GM23338 (cell line): ENCODE measurements around the gene ZMYND19. TPM values are rescaled to one million over a fixed set of nuclear protein-coding genes. Genes with fewer than 3 reads are reported as not detected.

Source experiments
- ATAC-seq: fragments of 200-7000 bp; cut with Tn5 transposase; 3 replicates; pipeline ENCODE4 v1.9.1; 2020
- DNase-seq: peaks from one replicate; pipeline ENCODE4 v3.0.0-alpha.2; 2015; ENCODE audit warnings: low spot score
- H2AFZ ChIP-seq: fragments of 200-600 bp; sonication (generic); 2 replicates; pipeline ENCODE4 v1.8.0; 2016; ENCODE audit warnings: antibody characterized with exemption, mild to moderate bottlenecking, moderate library complexity
- H3F3A ChIP-seq: fragments of 200-600 bp; sonication (generic); replicated peaks from 2 replicates; pipeline ENCODE4 v1.8.0; 2017; ENCODE audit warnings: antibody characterized with exemption, mixed run types, low read depth
- H3K27ac ChIP-seq: fragments of 200-600 bp; sonication (generic); 2 replicates; pipeline ENCODE4 v1.6.1; 2016; ENCODE audit warnings: low read depth
- H3K27me3 ChIP-seq: fragments of 200-600 bp; sonication (generic); 2 replicates; pipeline ENCODE4 v1.8.0; 2016; ENCODE audit warnings: mild to moderate bottlenecking, mixed run types, moderate library complexity; ENCODE audit not compliant: insufficient read depth
- H3K36me3 ChIP-seq: fragments of 200-600 bp; sonication (generic); 2 replicates; pipeline ENCODE4 v1.8.0; 2016; ENCODE audit warnings: mild to moderate bottlenecking; ENCODE audit not compliant: insufficient read depth
- H3K4me1 ChIP-seq: fragments of 200-600 bp; sonication (generic); 2 replicates; pipeline ENCODE4 v1.8.0; 2016; ENCODE audit warnings: mild to moderate bottlenecking, moderate library complexity; ENCODE audit not compliant: insufficient read depth
- H3K4me2 ChIP-seq: fragments of 200-600 bp; sonication (generic); 2 replicates; pipeline ENCODE4 v1.7.1; 2017; ENCODE audit warnings: mixed run types
- H3K4me3 ChIP-seq: fragments of 200-600 bp; sonication (generic); 2 replicates; pipeline ENCODE4 v1.6.1; 2016; ENCODE audit warnings: mixed run types
- H3K79me2 ChIP-seq: fragments of 200-600 bp; sonication (generic); replicated peaks from 2 replicates; pipeline ENCODE4 v1.8.0; 2017; ENCODE audit warnings: mild to moderate bottlenecking; ENCODE audit not compliant: insufficient read depth
- H3K9me2 ChIP-seq: fragments of 200-600 bp; sonication (generic); 2 replicates; pipeline ENCODE4 v1.8.0; 2017; ENCODE audit not compliant: insufficient read depth
- H4K20me1 ChIP-seq: fragments of 200-600 bp; sonication (generic); replicated peaks from 2 replicates; pipeline ENCODE4 v1.8.0; 2017; ENCODE audit warnings: mild to moderate bottlenecking; ENCODE audit not compliant: insufficient read depth
- H3K27ac Mint-ChIP-seq: 2 replicates; pipeline ENCODE4 v1.8.0; 2020; ENCODE audit warnings: inconsistent platforms, mild to moderate bottlenecking, moderate library complexity, mixed read lengths
- H3K27me3 Mint-ChIP-seq: 3 replicates; pipeline ENCODE4 v1.8.0; 2022; ENCODE audit warnings: low read depth, mild to moderate bottlenecking, moderate library complexity, mixed read lengths, inconsistent platforms; ENCODE audit not compliant: insufficient read depth, poor library complexity
- H3K36me3 Mint-ChIP-seq: 3 replicates; pipeline ENCODE4 v1.8.0; 2021; ENCODE audit warnings: low read depth, mild to moderate bottlenecking, inconsistent platforms, moderate library complexity, mixed read lengths
- H3K4me1 Mint-ChIP-seq: 3 replicates; pipeline ENCODE4 v1.8.0; 2020; ENCODE audit warnings: mild to moderate bottlenecking, inconsistent platforms, mixed read lengths
- H3K4me3 Mint-ChIP-seq: 3 replicates; pipeline ENCODE4 v1.8.0; 2021; ENCODE audit warnings: moderate library complexity, mild to moderate bottlenecking, inconsistent platforms, mixed read lengths
- H3K9me3 Mint-ChIP-seq: 3 replicates; pipeline ENCODE4 v1.8.0; 2020; ENCODE audit warnings: moderate library complexity, mild to moderate bottlenecking, inconsistent platforms, mixed read lengths
- CREB1 ChIP-seq: fragments of 250-450 bp; sonication (Bioruptor Pico); IDR thresholded peaks from 2 replicates; pipeline ENCODE4 v1.5.0; 2020; ENCODE audit warnings: low read depth, mild to moderate bottlenecking, moderate library complexity
- EZH2 ChIP-seq: fragments of 200-600 bp; sonication (generic); IDR thresholded peaks from one replicate; pipeline ENCODE4 v1.8.0; 2017; ENCODE audit warnings: antibody characterized with exemption, mild to moderate bottlenecking, low read depth; ENCODE audit not compliant: unreplicated experiment
- EZH2phosphoT487 ChIP-seq: fragments of 200-600 bp; sonication (generic); IDR thresholded peaks from one replicate; pipeline ENCODE4 v1.8.1; 2018; ENCODE audit warnings: antibody characterized with exemption; ENCODE audit not compliant: unreplicated experiment
- JUNB ChIP-seq: IDR thresholded peaks from one replicate; pipeline ENCODE4 v1.6.1; 2016; ENCODE audit warnings: antibody characterized with exemption; ENCODE audit not compliant: unreplicated experiment
- NANOG ChIP-seq: IDR thresholded peaks from 2 replicates; pipeline ENCODE4 v1.6.1; 2016; ENCODE audit warnings: antibody characterized with exemption, borderline replicate concordance
- POLR2AphosphoS5 ChIP-seq: IDR thresholded peaks from 2 replicates; pipeline ENCODE4 v1.6.1; 2016; ENCODE audit warnings: antibody characterized with exemption, low read depth
- REST ChIP-seq: IDR thresholded peaks from one replicate; pipeline ENCODE4 v1.6.1; 2018; ENCODE audit warnings: antibody characterized with exemption; ENCODE audit not compliant: unreplicated experiment
- STAT1 ChIP-seq: IDR thresholded peaks from one replicate; pipeline ENCODE4 v1.6.1; 2016; ENCODE audit warnings: antibody characterized with exemption; ENCODE audit not compliant: unreplicated experiment
- ZNF114 ChIP-seq: fragments of 250-450 bp; sonication (Bioruptor Pico); IDR thresholded peaks from 2 replicates; pipeline ENCODE4 v1.5.0; 2020; ENCODE audit warnings: mild to moderate bottlenecking, moderate library complexity
- ZNF331 ChIP-seq: fragments of 250-450 bp; sonication (Bioruptor Pico); IDR thresholded peaks from 2 replicates; pipeline ENCODE4 v1.5.0; 2020; ENCODE audit warnings: low read depth, mild to moderate bottlenecking, moderate library complexity
- ZNF462 ChIP-seq: fragments of 250-450 bp; sonication (Bioruptor Pico); IDR thresholded peaks from 2 replicates; pipeline ENCODE4 v1.5.0; 2020; ENCODE audit warnings: mild to moderate bottlenecking, moderate library complexity
- polyA plus RNA-seq: library from polyadenylated mRNA; unstranded; fragments of >200 nt; fragmentation: Nextera tagmentation; extraction: Ambion mirVana; gene quantifications from 2 replicates; pipeline ENCODE4 v1.2.1, GENCODE V29; 2016
- total RNA-seq: library from RNA; depleted of rRNA; stranded (reverse); fragments of >200 nt; shearing (Covaris generic); gene quantifications from 2 replicates; pipeline ENCODE4 v1.2.3, GENCODE V29; 2014
- TF ChIP-seq, protein P1 (sequence below), 2 experiments: fragments of 200-600 bp in 1 of 2; sonication (generic) in 1 of 2; conservative IDR thresholded peaks; 2 replicates each; pipeline versions ENCODE4 v1.5.1 to v1.6.1; 2016 to 2017; ENCODE audit warnings: antibody characterized with exemption in 2 of 2, low read depth in 2 of 2, mild to moderate bottlenecking in 2 of 2, moderate library complexity in 1 of 2
- TF ChIP-seq, protein P2 (sequence below): IDR thresholded peaks from 2 replicates; pipeline ENCODE4 v1.6.1; 2016; ENCODE audit warnings: antibody characterized with exemption

ZMYND19 gene
- total and polyA plus RNA-seq, 2 experiments from 2014 or later, result 25.8 to 58.5 TPM

- H3K36me3 ChIP-seq, result no peaks in the 10 kb centered on the region
- H3K27me3 ChIP-seq, result no peaks in the 10 kb centered on the region
- Mint-ChIP-seq H3K27me3 (peaks cover 8% of the 10 kb centered on the region), H3K27ac (no peak overlapping the region), H3K4me1 (no peaks in the 10 kb centered on the region), H3K36me3 (peaks cover 15% of the 10 kb centered on the region), H3K4me3 (no peak overlapping the region), H3K9me3 (peaks cover 19% of the 10 kb centered on the region)
- H3K79me2 ChIP-seq, result no peaks in the 10 kb centered on the region
- TF ChIP-seq, protein P1, sequence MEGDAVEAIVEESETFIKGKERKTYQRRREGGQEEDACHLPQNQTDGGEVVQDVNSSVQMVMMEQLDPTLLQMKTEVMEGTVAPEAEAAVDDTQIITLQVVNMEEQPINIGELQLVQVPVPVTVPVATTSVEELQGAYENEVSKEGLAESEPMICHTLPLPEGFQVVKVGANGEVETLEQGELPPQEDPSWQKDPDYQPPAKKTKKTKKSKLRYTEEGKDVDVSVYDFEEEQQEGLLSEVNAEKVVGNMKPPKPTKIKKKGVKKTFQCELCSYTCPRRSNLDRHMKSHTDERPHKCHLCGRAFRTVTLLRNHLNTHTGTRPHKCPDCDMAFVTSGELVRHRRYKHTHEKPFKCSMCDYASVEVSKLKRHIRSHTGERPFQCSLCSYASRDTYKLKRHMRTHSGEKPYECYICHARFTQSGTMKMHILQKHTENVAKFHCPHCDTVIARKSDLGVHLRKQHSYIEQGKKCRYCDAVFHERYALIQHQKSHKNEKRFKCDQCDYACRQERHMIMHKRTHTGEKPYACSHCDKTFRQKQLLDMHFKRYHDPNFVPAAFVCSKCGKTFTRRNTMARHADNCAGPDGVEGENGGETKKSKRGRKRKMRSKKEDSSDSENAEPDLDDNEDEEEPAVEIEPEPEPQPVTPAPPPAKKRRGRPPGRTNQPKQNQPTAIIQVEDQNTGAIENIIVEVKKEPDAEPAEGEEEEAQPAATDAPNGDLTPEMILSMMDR (conservative IDR thresholded peaks at IDR 0.05; ENCODE audit: low read depth in 2 of 2), result no peak
- TF ChIP-seq JUNB, result no peak
- no peak for TF ChIP-seq EZH2
- TF ChIP-seq POLR2AphosphoS5, result no peak
- no peak for TF ChIP-seq ZNF331 (CRISPR knock-in tag)
- TF ChIP-seq ZNF114 (CRISPR knock-in tag), result no peak
- no peak for TF ChIP-seq STAT1
- no peak for TF ChIP-seq ZNF462 (CRISPR knock-in tag)
- no peak for TF ChIP-seq NANOG
- TF ChIP-seq, protein P2, sequence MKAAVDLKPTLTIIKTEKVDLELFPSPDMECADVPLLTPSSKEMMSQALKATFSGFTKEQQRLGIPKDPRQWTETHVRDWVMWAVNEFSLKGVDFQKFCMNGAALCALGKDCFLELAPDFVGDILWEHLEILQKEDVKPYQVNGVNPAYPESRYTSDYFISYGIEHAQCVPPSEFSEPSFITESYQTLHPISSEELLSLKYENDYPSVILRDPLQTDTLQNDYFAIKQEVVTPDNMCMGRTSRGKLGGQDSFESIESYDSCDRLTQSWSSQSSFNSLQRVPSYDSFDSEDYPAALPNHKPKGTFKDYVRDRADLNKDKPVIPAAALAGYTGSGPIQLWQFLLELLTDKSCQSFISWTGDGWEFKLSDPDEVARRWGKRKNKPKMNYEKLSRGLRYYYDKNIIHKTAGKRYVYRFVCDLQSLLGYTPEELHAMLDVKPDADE, result no peak
- TF ChIP-seq CREB1 (CRISPR knock-in tag), result no peak
- TF ChIP-seq REST, result no peak
- TF ChIP-seq EZH2phosphoT487, result no peak
- no peaks in the 10 kb centered on the region for H4K20me1 ChIP-seq
- no peak overlapping the region for H3K4me2 ChIP-seq
- DNase-seq, result no peak
- H2AFZ ChIP-seq, result no peak overlapping the region
- H3F3A ChIP-seq, result no peaks in the 10 kb centered on the region
- no peaks in the 10 kb centered on the region for H3K4me1 ChIP-seq
- H3K27ac ChIP-seq, result no peak overlapping the region
- no peak overlapping the region for H3K4me3 ChIP-seq
- ATAC-seq, result no peak
- no peaks in the 10 kb centered on the region for H3K9me2 ChIP-seq
Measured at GRCh38 chr9:137542486-137542885, 47.8 kb downstream of the ZMYND19 start.
